ENCODE data around the gene BUD31. TPM values are rescaled to one million over a fixed set of nuclear protein-coding genes. Genes with fewer than 3 reads are reported as not detected.

The BUD31 gene
- 100 to 1,000 TPM in 1 of 4 donors, 10 to 100 TPM in 2, 1 to 10 TPM in 1; 5.0 to 167 (median 50.1) TPM for total RNA-seq

- in situ Hi-C loops (cut with MboI; ENCODE audit: low pct_ligation_motif_present in 1 of 4, low pct_unique_long_range_greater_than_20kb in 1 of 4, low sequenced_read_pairs in 3 of 4) (no loop called here), intact Hi-C loops (cut with DNase I; ENCODE audit: low total_unique reads) (no loop called here)
- TF ChIP-seq CTCF (IDR thresholded peaks at IDR 0.05): peak in 3 of 5 experiments; percentile 12 to 66 (median 62)
- TF ChIP-seq POLR2AphosphoS5 (IDR thresholded peaks at IDR 0.05): peak; percentile 96 to 98 (median 98)
- TF ChIP-seq POLR2A (IDR thresholded peaks at IDR 0.05): peak; percentile 95
- no peak for TF ChIP-seq EP300 (IDR thresholded peaks at IDR 0.05; ENCODE audit: low read depth)
- Histone ChIP-seq H3K9me3 (no peaks in the 10 kb centered on the region), H3K36me3 (peaks cover 0 to 30% (median 14%) of the 10 kb centered on the region in 4 donors), H3K27ac (peak within 1 kb of the TSS; percentile 91 to 99 (median 93)), H3K27me3 (no peaks in the 10 kb centered on the region), H3K4me1 (peaks cover 16 to 40% (median 30%) of the 10 kb centered on the region in 4 donors), H3K4me3 (peak within 1 kb of the TSS; percentile 85 to 99 (median 88))
- DNase-seq: peak; percentile 93
- 0% methylated on average over 54 of the region's 72 CpGs; no CpG with 5 or more reads in 1 of the 2 donors for WGBS, 2 donors (ENCODE audit: low coverage in 1 of 2)
Observed at GRCh38 chr7:99408379-99409191, at the start of gene BUD31, which contains the start of gene PDAP1. Gene BUD31, plus strand, starts transcription at chr7:99408969. Its CDS starts 2,124 bp downstream, at chr7:99411093. Gene PDAP1, minus strand, starts transcription at chr7:99408597. Its CDS starts 49 bp downstream, at chr7:99408548.

GRCh38 chr7:99359465-99360154 is 49.2 kb upstream of the BUD31 start:
- 87 to 89% methylated on average over 3 to 22 of the region's 22 CpGs for WGBS, 2 donors (ENCODE audit: low coverage in 1 of 2)
- no peaks in the 10 kb centered on the region for H3K9me3 ChIP-seq

GRCh38 chr7:99362801-99363200 is 46.0 kb upstream of the BUD31 start:
- intact Hi-C loops (cut with DNase I; ENCODE audit: low total_unique reads): no loop called here
- TF ChIP-seq POLR2AphosphoS5 (IDR thresholded peaks at IDR 0.05) (no peak), EP300 (IDR thresholded peaks at IDR 0.05; ENCODE audit: low read depth) (no peak), POLR2A (IDR thresholded peaks at IDR 0.05) (no peak), CTCF (IDR thresholded peaks at IDR 0.05) (no peak)

More at GRCh38 chr7:99359465-99360154, 49.2 kb upstream of the BUD31 start:
- Histone ChIP-seq H3K27me3 (no peaks in the 10 kb centered on the region), H3K4me1 (no peaks in the 10 kb centered on the region), H3K36me3 (peaks cover 0 to 64% (median 31%) of the 10 kb centered on the region in 4 donors), H3K4me3 (no peak overlapping the region), H3K27ac (no peak overlapping the region)
- in situ Hi-C loops (cut with MboI; ENCODE audit: low pct_ligation_motif_present in 1 of 4, low pct_unique_long_range_greater_than_20kb in 1 of 4, low sequenced_read_pairs in 3 of 4): loop anchor here in 1 of 4 donors (10.0 kb wide), 1 partner anchor 55 kb away; no protein-coding TSS in a partner anchor
- TF ChIP-seq CTCF (IDR thresholded peaks at IDR 0.05): no peak
- no peak for TF ChIP-seq POLR2A (IDR thresholded peaks at IDR 0.05)
- no peak for TF ChIP-seq POLR2AphosphoS5 (IDR thresholded peaks at IDR 0.05)
- TF ChIP-seq EP300 (IDR thresholded peaks at IDR 0.05; ENCODE audit: low read depth): no peak
- intact Hi-C loops (cut with DNase I; ENCODE audit: low total_unique reads): no loop called here
- DNase-seq: no peak

GRCh38 chr7:99363286-99363685 is 45.5 kb upstream of the BUD31 start:
- WGBS, 2 donors (ENCODE audit: low coverage in 1 of 2): 92 to 96% methylated on average over 4 to 5 of the region's 5 CpGs
- TF ChIP-seq EP300 (IDR thresholded peaks at IDR 0.05; ENCODE audit: low read depth) (no peak), CTCF (IDR thresholded peaks at IDR 0.05) (no peak), POLR2A (IDR thresholded peaks at IDR 0.05) (no peak), POLR2AphosphoS5 (IDR thresholded peaks at IDR 0.05) (no peak)
- Histone ChIP-seq H3K27ac (no peak overlapping the region), H3K4me1 (no peaks in the 10 kb centered on the region), H3K9me3 (no peaks in the 10 kb centered on the region), H3K36me3 (peaks cover 0 to 47% (median 20%) of the 10 kb centered on the region in 4 donors), H3K4me3 (no peak overlapping the region), H3K27me3 (no peaks in the 10 kb centered on the region)
- DNase-seq: no peak
- intact Hi-C loops (cut with DNase I; ENCODE audit: low total_unique reads) (no loop called here), in situ Hi-C loops (cut with MboI; ENCODE audit: low pct_ligation_motif_present in 1 of 4, low pct_unique_long_range_greater_than_20kb in 1 of 4, low sequenced_read_pairs in 3 of 4) (loop anchor here in 1 of 4 donors (10.0 kb wide), 1 partner anchor 52 kb away; no protein-coding TSS in a partner anchor)

More at GRCh38 chr7:99362801-99363200, 46.0 kb upstream of the BUD31 start:
- Histone ChIP-seq H3K36me3 (peaks cover 0 to 51% (median 23%) of the 10 kb centered on the region in 4 donors), H3K4me1 (no peaks in the 10 kb centered on the region), H3K4me3 (no peak overlapping the region), H3K27ac (no peak overlapping the region), H3K27me3 (no peaks in the 10 kb centered on the region), H3K9me3 (no peaks in the 10 kb centered on the region)
- in situ Hi-C loops (cut with MboI; ENCODE audit: low pct_ligation_motif_present in 1 of 4, low pct_unique_long_range_greater_than_20kb in 1 of 4, low sequenced_read_pairs in 3 of 4): loop anchor here in 1 of 4 donors (10.0 kb wide), 1 partner anchor 52 kb away; no protein-coding TSS in a partner anchor
- WGBS, 2 donors (ENCODE audit: low coverage in 1 of 2): 83 to 88% methylated on average over 1 to 3 of the region's 3 CpGs
- DNase-seq: no peak

All from transverse colon (tissue), 4 donors.